GM10266 (cell line): ENCODE measurements around the gene HOXB2.

Experiments
- DNase-seq: peaks from one replicate; pipeline ENCODE4 v3.0.0; 2012; ENCODE audit errors: extremely low spot score
- TF ChIP-seq, protein P1 (sequence below): IDR thresholded peaks from 2 replicates; pipeline ENCODE4 v1.5.1; 2012; ENCODE audit warnings: mild to moderate bottlenecking, low read depth; ENCODE audit not compliant: control insufficient read depth, insufficient read depth; ENCODE audit errors: missing control alignments

HOXB2 gene

DNA sequence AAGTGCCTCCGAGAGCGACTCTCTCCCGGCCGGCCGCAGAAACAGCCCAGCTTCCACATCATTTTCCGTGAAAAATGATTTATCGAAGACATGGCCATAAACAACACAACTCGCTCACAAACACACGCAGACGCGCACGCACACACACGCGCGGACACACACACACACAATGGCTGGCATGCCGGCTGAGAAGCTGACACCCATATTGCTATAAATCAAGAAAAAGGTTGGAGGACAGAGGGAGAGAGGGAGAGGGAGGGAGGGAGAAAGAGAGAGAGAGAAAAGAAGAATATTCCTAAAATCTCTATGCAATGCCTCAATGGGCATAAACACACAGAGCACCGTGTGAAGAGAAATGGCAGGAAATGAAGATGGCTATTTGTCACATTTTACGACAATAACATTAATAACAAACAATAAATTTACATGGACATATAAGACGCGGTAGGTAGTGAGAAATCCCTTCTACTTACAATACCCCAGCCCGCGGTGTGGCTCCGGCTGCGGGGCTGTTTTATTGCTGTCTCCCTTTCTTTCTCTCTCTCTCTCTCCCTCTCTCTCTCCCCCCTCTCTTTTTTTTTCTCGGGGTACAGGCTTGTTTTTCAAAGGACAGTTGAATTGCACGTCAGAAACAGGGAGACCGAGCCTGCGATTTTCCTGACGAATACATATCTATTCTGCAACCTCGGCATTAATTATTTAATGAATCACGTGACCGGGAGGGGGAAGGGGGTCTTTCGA, 23.8 kb upstream of the HOXB2 start:
- DNase-seq = no peak

DNA sequence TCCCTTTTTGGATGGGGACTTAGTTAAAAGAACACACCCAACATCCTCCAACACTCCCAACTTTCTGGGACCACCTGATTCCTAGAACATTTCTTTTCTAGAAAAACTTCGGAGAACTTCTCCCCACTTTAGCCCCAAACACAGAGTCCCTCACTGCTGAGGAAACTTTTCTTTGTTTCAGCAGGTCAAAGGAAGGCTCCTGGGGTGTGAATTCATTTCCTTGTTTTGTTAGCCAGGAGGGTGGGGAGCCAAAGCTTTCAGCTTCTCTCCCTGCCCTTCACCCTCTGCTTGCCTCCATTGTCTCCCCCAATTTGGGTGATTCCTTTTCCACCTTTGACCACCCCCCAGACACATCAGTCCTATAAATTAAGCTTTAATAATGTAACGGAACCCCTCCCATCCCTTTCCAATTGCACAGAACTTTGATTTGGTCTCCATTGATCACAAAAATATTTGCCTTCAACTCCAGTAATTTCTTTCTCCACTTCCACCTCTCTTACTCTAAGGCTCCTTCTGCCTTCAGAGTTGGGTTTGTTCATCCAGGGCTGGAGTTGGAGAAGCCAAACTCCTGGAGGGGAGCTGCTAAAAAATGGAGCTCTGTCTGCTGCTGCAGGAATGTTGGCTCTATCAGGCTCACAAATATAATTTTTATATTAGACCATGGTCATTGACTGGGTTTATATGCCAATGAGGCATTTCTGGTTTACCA, 22.9 kb upstream of the HOXB2 start:
- DNase-seq = no peak
- TF ChIP-seq, protein P1, sequence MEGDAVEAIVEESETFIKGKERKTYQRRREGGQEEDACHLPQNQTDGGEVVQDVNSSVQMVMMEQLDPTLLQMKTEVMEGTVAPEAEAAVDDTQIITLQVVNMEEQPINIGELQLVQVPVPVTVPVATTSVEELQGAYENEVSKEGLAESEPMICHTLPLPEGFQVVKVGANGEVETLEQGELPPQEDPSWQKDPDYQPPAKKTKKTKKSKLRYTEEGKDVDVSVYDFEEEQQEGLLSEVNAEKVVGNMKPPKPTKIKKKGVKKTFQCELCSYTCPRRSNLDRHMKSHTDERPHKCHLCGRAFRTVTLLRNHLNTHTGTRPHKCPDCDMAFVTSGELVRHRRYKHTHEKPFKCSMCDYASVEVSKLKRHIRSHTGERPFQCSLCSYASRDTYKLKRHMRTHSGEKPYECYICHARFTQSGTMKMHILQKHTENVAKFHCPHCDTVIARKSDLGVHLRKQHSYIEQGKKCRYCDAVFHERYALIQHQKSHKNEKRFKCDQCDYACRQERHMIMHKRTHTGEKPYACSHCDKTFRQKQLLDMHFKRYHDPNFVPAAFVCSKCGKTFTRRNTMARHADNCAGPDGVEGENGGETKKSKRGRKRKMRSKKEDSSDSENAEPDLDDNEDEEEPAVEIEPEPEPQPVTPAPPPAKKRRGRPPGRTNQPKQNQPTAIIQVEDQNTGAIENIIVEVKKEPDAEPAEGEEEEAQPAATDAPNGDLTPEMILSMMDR = no peak

More for the DNA sequence above, 23.8 kb upstream of the HOXB2 start:
- TF ChIP-seq, protein P1 = no peak

DNA sequence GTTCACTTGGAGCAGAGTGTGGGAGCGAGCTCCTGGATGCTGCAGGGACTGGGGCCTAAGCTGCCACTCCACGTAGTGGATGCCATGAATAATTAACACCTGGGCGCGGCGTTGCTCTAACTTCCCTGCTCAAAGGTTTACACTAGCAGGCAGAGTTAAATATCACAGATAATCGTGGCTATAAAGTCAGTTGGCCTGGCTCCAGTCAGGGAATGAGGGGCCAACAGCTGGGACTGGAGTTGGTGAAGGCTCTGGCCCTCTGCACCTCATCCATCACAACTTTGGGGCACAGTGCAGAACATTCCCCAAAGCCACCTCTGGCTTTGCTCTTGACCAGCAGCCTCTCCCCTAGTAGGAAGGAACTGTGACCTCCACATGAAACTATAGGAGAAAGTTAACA, 22.3 kb upstream of the HOXB2 start:
- TF ChIP-seq, protein P1 = no peak
- DNase-seq = no peak

DNA sequence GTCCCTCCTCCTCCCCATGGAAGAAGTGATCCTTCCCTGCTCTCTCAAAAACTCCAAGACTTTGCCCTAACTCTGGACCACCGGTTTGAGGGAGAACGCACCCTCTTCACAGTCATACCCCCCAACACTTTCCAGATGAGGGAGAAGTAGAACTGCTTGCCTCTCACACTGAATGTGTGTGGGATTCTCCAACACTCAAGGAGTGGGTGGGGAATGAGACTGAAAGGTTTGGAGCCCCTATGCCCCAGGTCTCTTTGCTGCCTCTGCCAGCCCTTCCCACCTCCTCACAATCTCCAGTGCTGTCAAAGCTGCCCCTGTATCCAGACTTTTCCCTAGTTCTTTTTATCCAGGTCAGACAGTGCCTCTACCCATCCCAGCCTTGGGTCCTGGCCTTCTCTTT, 21.8 kb upstream of the HOXB2 start:
- TF ChIP-seq, protein P1 = no peak

DNA sequence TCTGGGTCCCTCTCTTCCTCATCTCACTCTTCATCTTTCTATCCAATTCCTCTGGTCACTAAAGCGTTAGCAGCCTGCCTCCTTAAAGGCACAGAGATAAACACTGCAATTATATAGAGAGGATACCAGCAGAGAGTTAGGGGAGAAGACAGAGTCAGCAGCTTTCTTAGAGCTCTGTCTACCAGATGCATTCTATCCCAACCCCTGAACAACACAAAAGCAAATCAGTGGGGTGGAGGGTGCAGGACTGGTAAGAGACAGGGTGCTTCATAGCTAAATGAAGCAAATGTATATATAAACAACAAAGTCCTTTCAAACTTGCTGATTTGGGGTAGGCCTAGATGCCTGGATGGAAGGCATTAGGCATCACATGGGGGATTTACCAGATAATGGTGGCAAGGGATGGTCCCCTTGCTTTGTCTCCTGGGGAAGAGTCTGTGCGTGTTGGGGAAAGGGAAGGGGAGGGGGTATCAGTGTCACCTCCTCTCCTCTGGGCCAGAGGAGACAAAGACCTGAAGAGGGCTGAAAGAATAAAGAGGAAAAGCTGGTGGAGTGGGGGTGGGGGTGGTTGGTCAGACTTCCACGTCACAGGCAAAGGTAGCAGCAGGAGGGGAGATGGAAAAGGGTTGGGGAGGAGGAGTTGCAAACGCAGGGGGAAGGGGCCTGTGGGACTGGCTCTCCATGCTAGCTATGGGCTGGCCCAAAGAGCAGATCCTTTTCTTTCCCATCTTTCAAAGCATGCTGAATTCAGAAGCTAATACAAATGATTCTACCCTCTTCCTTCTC, 21.2 kb upstream of the HOXB2 start:
- DNase-seq = no peak
- TF ChIP-seq, protein P1 = no peak

More for the DNA sequence above, 21.8 kb upstream of the HOXB2 start:
- no peak for DNase-seq

DNA sequence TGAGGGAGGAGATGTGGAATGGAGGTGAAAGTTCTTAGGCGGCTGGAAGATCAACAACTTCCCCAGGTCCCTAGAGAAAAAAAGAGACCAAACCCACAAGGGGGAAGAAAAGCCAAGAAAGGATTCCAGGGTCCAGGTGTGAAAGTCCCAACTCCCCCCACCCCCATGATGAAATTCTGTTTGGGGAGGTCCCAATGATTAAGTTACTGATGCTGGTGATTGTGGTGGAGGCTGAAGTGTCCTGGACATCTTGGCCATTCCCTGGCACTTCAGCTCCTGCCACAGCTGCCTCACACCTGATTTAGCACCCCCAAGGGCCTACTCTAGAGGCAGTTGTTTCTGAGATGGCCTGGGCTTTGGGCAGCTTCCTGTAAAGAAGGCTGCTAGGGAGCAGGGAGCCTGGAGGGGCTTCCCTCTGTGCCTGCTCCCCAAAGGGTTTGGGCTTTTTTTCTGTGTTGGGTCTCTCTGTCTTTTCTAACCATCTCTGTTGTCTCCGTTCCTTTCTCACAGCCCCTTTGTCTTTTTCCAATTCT, 20.2 kb upstream of the HOXB2 start:
- no peak for DNase-seq
- TF ChIP-seq, protein P1 = no peak
